GM18858 (cell line): Measurements from ENCODE around the gene HSBP1L1.

Experiments used
- ATAC-seq: cut with Tn5 transposase; IDR thresholded peaks from one replicate; pipeline ENCODE4 v1.9.1; 2021; ENCODE audit not compliant: unreplicated experiment

HSBP1L1 gene

DNA sequence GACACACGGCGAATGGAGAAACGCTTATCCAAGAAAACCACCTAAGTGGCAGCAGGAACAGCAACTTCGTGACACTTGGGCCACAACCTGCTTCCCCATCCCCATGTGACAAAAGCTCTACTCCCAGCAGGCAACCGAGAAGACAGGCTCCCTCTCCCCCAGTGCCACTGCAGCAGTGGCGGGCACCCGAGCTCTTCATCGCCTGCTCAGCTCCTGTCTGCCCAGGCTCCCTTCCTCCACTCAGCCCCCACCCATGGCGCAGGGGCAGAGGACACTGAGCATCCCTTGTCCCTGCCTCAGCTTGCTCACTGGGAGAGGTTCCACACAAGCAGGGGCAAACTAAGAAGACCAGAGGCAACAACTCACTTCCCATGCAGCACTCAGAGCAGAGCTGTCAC is 35.9 kb upstream of the HSBP1L1 start:
- no peak for ATAC-seq

GRCh38 chr18:79930020-79930642 is 34.3 kb upstream of the HSBP1L1 start:
- ATAC-seq, result no peak

GRCh38 chr18:79931475-79931874 is 33.0 kb upstream of the HSBP1L1 start:
- no peak for ATAC-seq

DNA sequence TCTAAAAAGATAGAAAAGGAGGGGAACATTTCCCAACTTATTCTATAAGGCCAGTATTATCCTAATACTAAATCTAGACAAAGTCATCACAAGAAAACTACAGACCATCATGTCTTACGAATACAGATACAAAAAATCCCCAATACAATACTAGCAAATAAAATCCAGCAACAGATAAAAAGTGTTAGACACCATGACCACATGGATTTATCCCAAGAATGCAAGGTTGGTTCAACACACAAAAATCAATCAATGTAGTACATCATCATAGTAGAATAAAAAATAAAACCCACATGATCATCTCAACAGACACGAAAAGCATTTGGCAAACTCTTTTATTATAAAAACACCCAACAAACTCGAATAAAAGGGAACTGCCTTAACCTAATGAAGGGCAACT is 31.5 kb upstream of the HSBP1L1 start:
- ATAC-seq, result no peak

DNA sequence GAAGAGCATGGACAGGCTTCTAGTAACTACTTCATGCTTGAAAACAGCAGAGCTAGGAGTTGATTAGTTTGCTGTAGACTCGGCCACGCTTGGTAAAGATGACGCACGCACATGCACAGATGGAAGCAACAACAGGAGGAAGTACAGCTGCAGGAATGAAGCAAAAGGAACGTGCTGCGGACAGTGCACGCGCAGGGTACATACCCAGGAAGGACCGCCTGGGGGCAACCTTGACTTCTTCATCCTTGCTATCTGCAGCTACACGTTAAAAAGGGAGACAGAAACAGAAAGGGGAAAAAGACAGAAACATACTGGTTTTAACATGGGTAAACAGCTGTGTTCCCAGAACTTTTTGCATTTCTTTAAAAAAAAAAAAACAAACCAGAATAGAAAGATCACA is 30.7 kb upstream of the HSBP1L1 start:
- ATAC-seq, result no peak

DNA sequence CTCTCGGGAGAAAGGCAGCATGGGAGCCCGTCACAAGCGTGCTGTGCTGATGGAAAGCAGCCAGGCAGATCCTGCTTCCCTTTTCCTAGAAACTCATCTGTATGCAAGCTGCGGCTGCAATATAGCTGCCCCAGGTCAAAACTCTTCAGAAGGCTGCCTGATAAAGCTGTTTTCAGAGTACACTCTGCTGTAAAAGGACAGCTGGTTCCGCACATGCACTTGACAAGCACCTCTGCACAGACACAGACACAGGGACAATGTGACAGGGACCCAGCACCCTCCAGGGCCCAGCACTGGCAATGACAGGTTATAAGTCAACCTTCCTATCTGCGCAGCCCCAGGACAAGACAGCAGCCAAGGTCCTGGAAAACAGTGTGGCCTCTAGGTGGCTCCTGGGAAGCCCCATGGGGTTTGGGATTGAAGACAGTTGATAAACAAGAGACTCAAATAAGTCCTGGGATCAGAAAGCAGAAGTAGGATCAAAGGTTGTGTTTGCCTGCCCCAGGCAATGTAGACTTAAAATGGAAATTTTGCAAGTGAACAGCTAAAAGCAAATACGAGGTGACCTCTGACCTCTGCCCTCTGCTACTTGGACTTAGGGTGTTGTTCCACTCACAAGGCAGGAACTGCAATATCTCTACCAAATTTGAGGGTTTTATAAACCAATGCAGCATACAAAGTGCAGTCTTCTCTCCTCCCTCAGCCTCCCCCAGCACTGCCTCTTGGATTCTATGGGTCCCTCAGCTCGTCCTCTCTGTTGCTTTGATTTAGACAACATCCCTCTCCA is 29.9 kb upstream of the HSBP1L1 start:
- no peak for ATAC-seq

- no peak for ATAC-seq
Measured at GRCh38 chr18:79935098-79935480, 29.4 kb upstream of the HSBP1L1 start.

GRCh38 chr18:79935499-79935898 is 28.9 kb upstream of the HSBP1L1 start:
- no peak for ATAC-seq

DNA sequence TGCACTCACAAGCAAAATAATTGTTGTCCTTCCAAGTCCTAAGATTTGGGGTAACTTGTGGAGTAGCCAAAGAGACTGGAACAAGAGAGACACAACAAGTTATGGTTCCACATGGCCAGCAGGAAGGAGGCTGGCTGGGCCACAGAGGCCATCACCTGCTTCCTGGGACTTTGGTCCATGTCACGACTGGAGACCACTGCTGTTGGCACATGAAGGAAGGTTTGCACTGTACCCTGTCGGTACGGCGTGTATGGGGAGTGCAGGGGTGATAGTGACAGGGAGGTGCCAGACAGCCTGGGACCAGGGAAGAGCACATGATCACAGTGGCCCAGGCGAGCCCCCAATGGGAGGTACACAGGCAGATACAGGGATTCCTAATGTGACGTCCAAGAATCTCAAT is 28.5 kb upstream of the HSBP1L1 start:
- ATAC-seq, result no peak

GRCh38 chr18:79936641-79937040 is 27.8 kb upstream of the HSBP1L1 start:
- no peak for ATAC-seq

- no peak for ATAC-seq
Measured at GRCh38 chr18:79937103-79937860, 27.2 kb upstream of the HSBP1L1 start.

DNA sequence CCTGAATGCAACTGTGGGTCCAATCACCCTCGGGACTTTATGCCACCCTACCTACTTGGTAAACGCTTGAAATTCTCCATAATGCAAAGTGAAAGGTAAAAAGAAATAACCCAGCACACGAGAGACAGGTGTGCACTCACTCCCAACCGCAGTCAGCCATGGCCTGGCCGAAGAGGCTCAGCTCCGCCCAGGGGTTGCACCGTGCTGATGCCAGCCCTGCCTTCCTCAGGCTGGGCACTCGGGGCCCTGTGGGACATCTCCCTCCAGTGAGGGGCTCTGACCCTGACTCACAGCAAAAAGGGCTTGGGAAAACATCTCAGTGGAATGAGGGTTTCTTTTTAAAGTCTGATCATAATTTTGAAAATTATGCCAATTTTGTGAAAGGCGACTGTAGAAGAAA is 26.2 kb upstream of the HSBP1L1 start:
- no peak for ATAC-seq

DNA sequence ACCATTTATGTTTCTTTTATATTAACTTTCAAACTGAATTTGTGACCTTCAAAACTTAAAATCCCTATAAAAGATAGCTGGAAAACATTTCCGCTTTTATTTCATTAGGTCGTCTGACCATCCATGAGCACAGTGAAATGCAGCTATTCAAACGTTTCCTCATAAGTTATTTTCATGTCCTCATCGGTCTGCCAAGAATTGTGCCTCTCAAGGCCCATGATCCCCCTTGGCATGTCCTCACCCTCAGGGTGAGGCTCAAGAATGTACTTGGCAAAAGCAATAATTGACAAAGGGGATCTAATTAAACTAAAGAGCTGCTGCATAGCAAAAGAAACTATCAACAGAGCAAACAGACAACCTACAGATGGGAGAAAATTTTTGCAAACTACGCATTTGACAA is 25.3 kb upstream of the HSBP1L1 start:
- no peak for ATAC-seq

DNA sequence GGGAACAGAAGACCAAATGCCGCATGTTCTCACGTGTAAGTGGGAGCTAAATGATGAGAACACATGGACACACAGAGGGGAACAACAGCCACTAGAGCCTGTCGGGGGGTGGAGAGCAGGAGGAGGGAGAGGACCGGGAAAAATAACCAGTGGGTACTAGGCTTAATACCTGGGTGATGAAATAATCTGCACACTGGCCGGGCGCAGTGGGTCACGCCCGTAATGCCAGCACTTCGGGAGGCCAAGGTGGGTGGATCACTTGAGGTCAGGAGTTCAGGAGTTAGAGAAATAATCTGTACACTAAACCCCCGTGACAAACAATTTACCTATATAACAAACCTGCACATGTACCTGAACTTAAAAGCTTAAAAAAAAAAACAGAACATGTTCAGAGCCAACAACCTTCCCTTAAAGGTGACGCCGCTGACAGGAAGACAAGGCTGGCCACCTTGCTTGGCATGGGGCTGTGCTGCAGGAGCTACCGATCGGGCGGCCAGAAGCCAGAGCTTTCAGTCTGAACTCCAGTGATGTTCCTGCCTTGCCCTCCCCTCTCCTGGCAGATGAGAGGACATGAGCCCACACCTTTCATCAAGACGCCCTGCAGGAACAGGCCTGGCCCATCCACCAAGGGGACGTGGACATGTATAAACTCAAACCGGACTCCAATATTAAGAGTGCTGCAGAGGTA is 24.2 kb upstream of the HSBP1L1 start:
- no peak for ATAC-seq

DNA sequence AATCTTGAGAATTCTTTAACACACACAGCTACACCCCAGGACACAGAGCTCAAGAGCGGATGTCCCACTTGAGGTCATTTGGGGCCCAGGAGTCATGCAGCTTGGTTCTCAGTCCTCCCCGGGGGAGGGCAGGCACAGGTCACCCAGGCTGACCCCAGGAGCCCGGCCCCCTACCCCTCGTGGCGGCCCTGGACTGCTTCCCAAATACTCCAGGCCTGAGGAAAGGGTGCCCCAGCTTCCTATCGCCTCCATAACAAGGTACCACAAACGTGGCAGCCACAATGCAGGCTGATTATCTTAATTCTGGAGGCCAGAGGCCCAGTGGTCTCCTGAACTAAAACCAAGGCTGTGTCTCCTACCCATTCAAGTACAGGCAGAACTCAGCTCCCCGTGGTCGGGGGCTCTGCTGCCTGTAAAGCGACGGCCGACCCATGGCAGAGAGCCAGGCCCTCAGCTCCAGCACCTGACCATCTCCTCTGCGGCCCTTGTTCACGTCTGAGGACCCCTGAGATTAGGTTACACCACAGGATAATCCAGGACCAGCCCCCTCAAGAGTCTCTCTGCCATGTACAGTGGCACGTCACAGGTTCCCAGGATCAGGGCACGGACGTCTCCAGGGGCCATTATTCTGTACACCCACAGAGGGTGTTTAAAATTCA is 23.5 kb upstream of the HSBP1L1 start:
- ATAC-seq, result no peak

- no peak for ATAC-seq
Measured at GRCh38 chr18:79941473-79942119, 22.8 kb upstream of the HSBP1L1 start.

GRCh38 chr18:79942211-79942610 is 22.2 kb upstream of the HSBP1L1 start:
- ATAC-seq, result no peak

DNA sequence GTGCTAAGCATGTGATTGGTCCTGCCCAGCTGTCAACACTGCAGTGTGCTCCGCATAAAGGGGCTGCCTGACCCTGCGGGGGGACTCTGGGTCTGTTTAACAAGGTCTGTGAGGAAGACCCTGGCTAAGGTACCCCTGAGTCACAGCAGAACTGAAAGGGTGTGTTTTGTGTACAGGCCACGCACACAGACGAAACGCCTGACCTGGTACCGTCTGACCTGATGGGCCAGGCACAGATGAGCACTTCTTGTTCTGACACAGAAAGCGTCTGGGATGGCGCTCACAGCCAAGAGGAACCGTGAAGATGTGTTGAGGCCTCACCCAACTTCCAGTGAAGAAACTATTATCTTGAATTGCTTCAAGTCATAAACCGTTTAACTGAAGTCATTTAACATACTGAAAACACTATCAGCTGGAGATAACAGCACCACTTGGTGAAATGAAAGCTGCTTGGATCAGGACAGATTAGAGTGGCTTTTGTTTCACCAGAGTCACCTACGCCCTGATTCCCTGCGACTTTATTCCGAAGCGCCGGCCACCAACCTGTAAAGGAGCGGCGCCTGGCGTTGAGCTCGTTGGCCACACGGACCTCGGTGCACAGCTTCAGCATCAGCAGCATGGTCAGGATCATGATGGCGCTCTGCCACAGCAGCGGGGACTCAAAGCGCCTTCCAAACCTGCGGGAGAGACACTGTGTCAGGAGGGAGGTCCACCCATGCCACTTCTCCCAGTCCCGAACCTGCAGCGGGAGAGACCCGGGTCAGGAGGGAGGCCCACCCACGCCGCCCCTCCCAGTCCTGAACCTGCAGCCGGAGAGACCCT is 21.4 kb upstream of the HSBP1L1 start:
- no peak for ATAC-seq

DNA sequence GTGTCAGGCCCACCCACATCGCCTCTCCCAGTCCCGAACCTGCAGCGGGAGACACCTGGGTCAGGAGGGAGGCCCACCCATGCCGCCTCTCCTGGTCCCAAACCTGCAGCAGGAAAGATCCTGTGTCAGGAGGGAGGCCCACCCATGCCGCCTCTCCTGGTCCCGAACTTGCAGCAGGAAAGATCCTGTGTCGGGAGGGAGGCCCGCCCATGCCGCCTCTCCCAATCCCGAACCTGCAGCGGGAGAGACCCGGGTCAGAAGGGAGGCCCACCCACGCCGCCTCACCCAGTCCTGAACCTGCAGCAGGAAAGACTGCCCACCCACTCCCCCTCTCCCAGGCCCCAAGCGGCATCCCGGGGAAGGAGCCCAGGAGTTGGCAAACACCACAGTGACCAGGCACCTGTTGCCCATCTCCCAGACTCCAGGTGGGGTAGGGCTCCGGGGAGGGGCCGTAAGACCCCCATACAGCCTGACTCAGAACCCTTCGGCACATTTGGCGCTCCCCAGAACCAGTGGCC is 20.8 kb upstream of the HSBP1L1 start:
- no peak for ATAC-seq
